GM23338 (cell line): ENCODE data around the gene RP2.

Source experiments
- CREB1 ChIP-seq: fragments of 250-450 bp; sonication (Bioruptor Pico); IDR thresholded peaks from 2 replicates; pipeline ENCODE4 v1.5.0; 2020; ENCODE audit warnings: low read depth, mild to moderate bottlenecking, moderate library complexity
- CTCF ChIP-seq, 2 experiments: fragments of 200-600 bp in 1 of 2; sonication (generic) in 1 of 2; conservative IDR thresholded peaks; 2 replicates each; pipeline versions ENCODE4 v1.5.1 to v1.6.1; 2016 to 2017; ENCODE audit warnings: antibody characterized with exemption in 2 of 2, low read depth in 2 of 2, mild to moderate bottlenecking in 2 of 2, moderate library complexity in 1 of 2
- ETS1 ChIP-seq: IDR thresholded peaks from 2 replicates; pipeline ENCODE4 v1.6.1; 2016; ENCODE audit warnings: antibody characterized with exemption
- EZH2 ChIP-seq: fragments of 200-600 bp; sonication (generic); IDR thresholded peaks from one replicate; pipeline ENCODE4 v1.8.0; 2017; ENCODE audit warnings: antibody characterized with exemption, mild to moderate bottlenecking, low read depth; ENCODE audit not compliant: unreplicated experiment
- EZH2phosphoT487 ChIP-seq: fragments of 200-600 bp; sonication (generic); IDR thresholded peaks from one replicate; pipeline ENCODE4 v1.8.1; 2018; ENCODE audit warnings: antibody characterized with exemption; ENCODE audit not compliant: unreplicated experiment
- JUNB ChIP-seq: IDR thresholded peaks from one replicate; pipeline ENCODE4 v1.6.1; 2016; ENCODE audit warnings: antibody characterized with exemption; ENCODE audit not compliant: unreplicated experiment
- NANOG ChIP-seq: IDR thresholded peaks from 2 replicates; pipeline ENCODE4 v1.6.1; 2016; ENCODE audit warnings: antibody characterized with exemption, borderline replicate concordance
- POLR2AphosphoS5 ChIP-seq: IDR thresholded peaks from 2 replicates; pipeline ENCODE4 v1.6.1; 2016; ENCODE audit warnings: antibody characterized with exemption, low read depth
- STAT1 ChIP-seq: IDR thresholded peaks from one replicate; pipeline ENCODE4 v1.6.1; 2016; ENCODE audit warnings: antibody characterized with exemption; ENCODE audit not compliant: unreplicated experiment
- ZNF114 ChIP-seq: fragments of 250-450 bp; sonication (Bioruptor Pico); IDR thresholded peaks from 2 replicates; pipeline ENCODE4 v1.5.0; 2020; ENCODE audit warnings: mild to moderate bottlenecking, moderate library complexity
- ZNF331 ChIP-seq: fragments of 250-450 bp; sonication (Bioruptor Pico); IDR thresholded peaks from 2 replicates; pipeline ENCODE4 v1.5.0; 2020; ENCODE audit warnings: low read depth, mild to moderate bottlenecking, moderate library complexity
- ZNF462 ChIP-seq: fragments of 250-450 bp; sonication (Bioruptor Pico); IDR thresholded peaks from 2 replicates; pipeline ENCODE4 v1.5.0; 2020; ENCODE audit warnings: mild to moderate bottlenecking, moderate library complexity
- TF ChIP-seq, protein P1 (sequence below): IDR thresholded peaks from one replicate; pipeline ENCODE4 v1.6.1; 2018; ENCODE audit warnings: antibody characterized with exemption; ENCODE audit not compliant: unreplicated experiment

DNA sequence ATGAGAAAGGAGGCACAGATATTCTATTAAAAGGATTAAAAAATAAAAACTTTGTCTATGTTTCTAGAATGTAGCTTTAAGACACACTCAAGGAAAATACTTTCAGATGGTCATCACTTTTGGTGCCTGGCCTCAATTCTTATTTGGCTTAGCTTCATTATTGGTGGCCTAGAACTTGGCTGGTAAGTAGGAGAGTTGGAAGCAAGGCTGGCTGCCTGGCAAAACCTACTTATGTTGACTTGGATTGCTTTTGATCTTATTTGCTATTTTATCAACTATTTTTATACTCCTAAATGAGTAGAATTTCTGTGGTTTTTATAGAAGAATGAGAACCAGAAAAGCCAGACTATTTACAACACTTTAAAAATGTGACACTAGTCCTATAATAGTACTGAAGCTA is 40.1 kb downstream of the RP2 start:
- no peak for TF ChIP-seq CTCF (conservative IDR thresholded peaks at IDR 0.05; ENCODE audit: low read depth in 2 of 2)
- TF ChIP-seq POLR2AphosphoS5, result no peak
- TF ChIP-seq, protein P1, sequence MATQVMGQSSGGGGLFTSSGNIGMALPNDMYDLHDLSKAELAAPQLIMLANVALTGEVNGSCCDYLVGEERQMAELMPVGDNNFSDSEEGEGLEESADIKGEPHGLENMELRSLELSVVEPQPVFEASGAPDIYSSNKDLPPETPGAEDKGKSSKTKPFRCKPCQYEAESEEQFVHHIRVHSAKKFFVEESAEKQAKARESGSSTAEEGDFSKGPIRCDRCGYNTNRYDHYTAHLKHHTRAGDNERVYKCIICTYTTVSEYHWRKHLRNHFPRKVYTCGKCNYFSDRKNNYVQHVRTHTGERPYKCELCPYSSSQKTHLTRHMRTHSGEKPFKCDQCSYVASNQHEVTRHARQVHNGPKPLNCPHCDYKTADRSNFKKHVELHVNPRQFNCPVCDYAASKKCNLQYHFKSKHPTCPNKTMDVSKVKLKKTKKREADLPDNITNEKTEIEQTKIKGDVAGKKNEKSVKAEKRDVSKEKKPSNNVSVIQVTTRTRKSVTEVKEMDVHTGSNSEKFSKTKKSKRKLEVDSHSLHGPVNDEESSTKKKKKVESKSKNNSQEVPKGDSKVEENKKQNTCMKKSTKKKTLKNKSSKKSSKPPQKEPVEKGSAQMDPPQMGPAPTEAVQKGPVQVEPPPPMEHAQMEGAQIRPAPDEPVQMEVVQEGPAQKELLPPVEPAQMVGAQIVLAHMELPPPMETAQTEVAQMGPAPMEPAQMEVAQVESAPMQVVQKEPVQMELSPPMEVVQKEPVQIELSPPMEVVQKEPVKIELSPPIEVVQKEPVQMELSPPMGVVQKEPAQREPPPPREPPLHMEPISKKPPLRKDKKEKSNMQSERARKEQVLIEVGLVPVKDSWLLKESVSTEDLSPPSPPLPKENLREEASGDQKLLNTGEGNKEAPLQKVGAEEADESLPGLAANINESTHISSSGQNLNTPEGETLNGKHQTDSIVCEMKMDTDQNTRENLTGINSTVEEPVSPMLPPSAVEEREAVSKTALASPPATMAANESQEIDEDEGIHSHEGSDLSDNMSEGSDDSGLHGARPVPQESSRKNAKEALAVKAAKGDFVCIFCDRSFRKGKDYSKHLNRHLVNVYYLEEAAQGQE, result no peak
- TF ChIP-seq CREB1 (CRISPR knock-in tag), result no peak
- no peak for TF ChIP-seq JUNB
- no peak for TF ChIP-seq EZH2
- TF ChIP-seq ETS1, result no peak
- no peak for TF ChIP-seq EZH2phosphoT487
- TF ChIP-seq NANOG, result no peak
- TF ChIP-seq ZNF462 (CRISPR knock-in tag), result no peak
- no peak for TF ChIP-seq ZNF331 (CRISPR knock-in tag)
- TF ChIP-seq ZNF114 (CRISPR knock-in tag), result no peak
- no peak for TF ChIP-seq STAT1
